SU-DHL-6 (cell line): ENCODE measurements around the gene SLC45A1.

Experiments used
- H2AFZ ChIP-seq: fragments of 200-600 bp; sonication (generic); 2 replicates; pipeline ENCODE4 v1.6.1; 2014; ENCODE audit warnings: low read depth, mild to moderate bottlenecking, moderate library complexity, mixed read lengths, antibody characterized with exemption, low read length; ENCODE audit not compliant: severe bottlenecking
- H3F3A ChIP-seq: fragments of 200-600 bp; shearing (Covaris generic); 2 replicates; pipeline ENCODE4 v1.6.0; 2016; ENCODE audit warnings: antibody characterized with exemption, mild to moderate bottlenecking; ENCODE audit not compliant: insufficient read depth
- H3K27ac ChIP-seq: fragments of 200-600 bp; sonication (generic); 2 replicates; pipeline ENCODE4 v1.5.1; 2016; ENCODE audit warnings: low read depth, mild to moderate bottlenecking, low read length, moderate library complexity, mixed read lengths
- H3K27me3 ChIP-seq: fragments of 200-600 bp; sonication (generic), shearing (Covaris generic); 2 replicates; pipeline ENCODE4 v1.6.0; 2014; ENCODE audit warnings: mild to moderate bottlenecking, low read length
- H3K36me3 ChIP-seq: fragments of 200-600 bp; sonication (generic); 2 replicates; pipeline ENCODE4 v1.6.1; 2014; ENCODE audit warnings: mild to moderate bottlenecking, low read length, mixed read lengths
- H3K4me2 ChIP-seq: fragments of 300-600, 200-600 bp; shearing (Covaris generic), sonication (generic); 2 replicates; pipeline ENCODE4 v1.6.0; 2014; ENCODE audit warnings: low read length, low read depth, mild to moderate bottlenecking; ENCODE audit not compliant: poor library complexity, severe bottlenecking
- H3K4me3 ChIP-seq: fragments of 200-600 bp; sonication (generic); 2 replicates; pipeline ENCODE4 v1.5.1; 2014; ENCODE audit warnings: antibody characterized with exemption, low read length, mild to moderate bottlenecking, mixed read lengths; ENCODE audit not compliant: insufficient read depth, poor library complexity, severe bottlenecking
- H3K79me2 ChIP-seq: fragments of 200-600 bp; sonication (generic); 2 replicates; pipeline ENCODE4 v1.6.1; 2014; ENCODE audit warnings: mild to moderate bottlenecking, low read length, moderate library complexity; ENCODE audit not compliant: insufficient read depth
- H3K9ac ChIP-seq: fragments of 200-600 bp; sonication (generic); 2 replicates; pipeline ENCODE4 v1.7.0; 2014; ENCODE audit warnings: mild to moderate bottlenecking, low read length
- H3K9me2 ChIP-seq: fragments of 200-600 bp; sonication (generic); replicated peaks from 2 replicates; pipeline ENCODE4 v1.6.1; 2014; ENCODE audit warnings: low read length; ENCODE audit not compliant: insufficient read depth
- H3K9me3 ChIP-seq: fragments of 200-600 bp; sonication (generic); 2 replicates; pipeline ENCODE4 v1.6.1; 2014; ENCODE audit warnings: low read length, mixed read lengths; ENCODE audit not compliant: insufficient read depth
- H4K20me1 ChIP-seq: fragments of 200-600 bp; sonication (generic); 2 replicates; pipeline ENCODE4 v1.6.1; 2014; ENCODE audit warnings: low read depth, mild to moderate bottlenecking, antibody characterized with exemption, low read length, moderate library complexity, mixed read lengths
- EZH2phosphoT487 ChIP-seq: fragments of 200-600 bp; sonication (generic), shearing (Covaris generic); conservative IDR thresholded peaks from 2 replicates; pipeline ENCODE4 v1.6.1; 2018; ENCODE audit warnings: mild to moderate bottlenecking, antibody characterized with exemption, low read length, moderate library complexity, mixed read lengths
- TF ChIP-seq, protein P1 (sequence below): fragments of 200-600 bp; sonication (generic); IDR thresholded peaks from one replicate; pipeline ENCODE4 v1.5.1; 2017; ENCODE audit warnings: antibody characterized with exemption, mild to moderate bottlenecking, low read length, moderate library complexity; ENCODE audit not compliant: insufficient read depth, poor library complexity, severe bottlenecking

The SLC45A1 gene

DNA sequence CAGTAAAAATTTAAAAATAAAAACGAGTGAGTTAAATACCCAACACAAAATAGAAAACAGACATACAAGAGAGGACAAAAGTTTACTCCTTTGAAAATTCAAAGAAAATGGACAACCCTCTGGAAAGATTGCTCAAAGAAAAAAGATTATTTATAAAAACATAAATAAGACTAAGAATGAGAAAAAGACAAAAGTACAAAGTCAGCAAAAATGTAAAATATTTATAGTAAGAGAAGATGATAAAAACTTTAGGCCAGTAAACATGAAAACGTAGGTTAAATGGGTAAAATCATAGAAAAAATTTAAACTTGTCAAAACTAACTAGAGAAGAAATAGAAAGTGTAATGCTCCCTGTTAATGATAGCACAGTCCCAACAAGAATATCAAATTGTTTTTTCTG is 31.9 kb upstream of the SLC45A1 start:
- no peak overlapping the region for H3K4me3 ChIP-seq
- no peaks in the 10 kb centered on the region for H3F3A ChIP-seq
- no peaks in the 10 kb centered on the region for H4K20me1 ChIP-seq
- H3K4me2 ChIP-seq: no peak overlapping the region
- no peaks in the 10 kb centered on the region for H3K9me3 ChIP-seq
- no peak overlapping the region for H3K9ac ChIP-seq
- no peak overlapping the region for H3K27ac ChIP-seq
- TF ChIP-seq, protein P1, sequence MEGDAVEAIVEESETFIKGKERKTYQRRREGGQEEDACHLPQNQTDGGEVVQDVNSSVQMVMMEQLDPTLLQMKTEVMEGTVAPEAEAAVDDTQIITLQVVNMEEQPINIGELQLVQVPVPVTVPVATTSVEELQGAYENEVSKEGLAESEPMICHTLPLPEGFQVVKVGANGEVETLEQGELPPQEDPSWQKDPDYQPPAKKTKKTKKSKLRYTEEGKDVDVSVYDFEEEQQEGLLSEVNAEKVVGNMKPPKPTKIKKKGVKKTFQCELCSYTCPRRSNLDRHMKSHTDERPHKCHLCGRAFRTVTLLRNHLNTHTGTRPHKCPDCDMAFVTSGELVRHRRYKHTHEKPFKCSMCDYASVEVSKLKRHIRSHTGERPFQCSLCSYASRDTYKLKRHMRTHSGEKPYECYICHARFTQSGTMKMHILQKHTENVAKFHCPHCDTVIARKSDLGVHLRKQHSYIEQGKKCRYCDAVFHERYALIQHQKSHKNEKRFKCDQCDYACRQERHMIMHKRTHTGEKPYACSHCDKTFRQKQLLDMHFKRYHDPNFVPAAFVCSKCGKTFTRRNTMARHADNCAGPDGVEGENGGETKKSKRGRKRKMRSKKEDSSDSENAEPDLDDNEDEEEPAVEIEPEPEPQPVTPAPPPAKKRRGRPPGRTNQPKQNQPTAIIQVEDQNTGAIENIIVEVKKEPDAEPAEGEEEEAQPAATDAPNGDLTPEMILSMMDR: no peak
- TF ChIP-seq EZH2phosphoT487: no peak
- H2AFZ ChIP-seq: no peak overlapping the region
- no peaks in the 10 kb centered on the region for H3K9me2 ChIP-seq
- no peaks in the 10 kb centered on the region for H3K36me3 ChIP-seq
- no peaks in the 10 kb centered on the region for H3K27me3 ChIP-seq
- no peaks in the 10 kb centered on the region for H3K79me2 ChIP-seq

DNA sequence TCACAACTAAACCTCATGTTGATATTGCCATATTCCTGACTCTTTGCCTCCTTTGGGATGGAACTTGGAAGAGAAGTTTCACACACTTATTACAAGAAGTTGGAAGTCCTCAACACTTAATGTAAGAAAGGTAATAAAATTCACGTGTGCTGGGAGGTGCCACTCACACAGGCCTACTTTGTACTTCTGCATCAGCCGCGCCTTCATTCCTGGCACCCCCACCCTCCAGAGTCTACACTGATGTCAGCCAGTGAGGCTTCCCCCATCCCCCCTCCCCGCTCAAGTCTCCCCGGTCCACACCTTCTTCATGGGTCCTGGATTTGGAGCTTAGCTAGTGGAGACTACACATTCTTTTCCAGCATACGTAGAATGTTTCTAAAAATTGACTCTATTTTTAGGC is 24.8 kb upstream of the SLC45A1 start:
- no peak overlapping the region for H3K9ac ChIP-seq
- TF ChIP-seq EZH2phosphoT487: no peak

DNA sequence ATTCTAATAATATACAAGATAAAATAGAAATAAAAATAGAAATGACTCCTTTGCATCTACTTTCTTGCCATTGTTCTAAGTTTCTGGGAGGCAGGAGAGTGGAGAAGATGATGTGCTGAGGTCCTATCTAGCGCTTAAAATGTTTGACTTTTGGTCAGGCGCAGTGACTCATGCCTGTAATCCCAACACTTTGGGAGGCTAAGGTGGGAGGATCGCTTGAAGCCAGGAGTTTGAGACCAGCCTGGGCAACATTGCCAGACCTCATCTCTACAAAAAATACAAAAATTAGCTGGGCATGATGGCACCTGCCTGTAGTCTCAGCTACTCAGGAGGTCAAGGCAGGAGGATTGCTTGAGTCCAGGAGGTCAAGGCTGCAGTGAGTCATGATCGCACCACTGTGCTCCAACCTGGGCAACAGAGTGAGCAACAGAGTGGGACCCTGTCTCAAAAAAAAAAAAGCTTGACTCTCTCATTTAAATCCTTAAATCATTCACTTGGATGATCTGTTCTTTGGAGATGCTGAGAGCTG is 24.2 kb upstream of the SLC45A1 start:
- Histone ChIP-seq H3K27me3 (no peaks in the 10 kb centered on the region), H3K79me2 (no peaks in the 10 kb centered on the region), H3K4me2 (no peak overlapping the region), H3K9ac (no peak overlapping the region), H3K4me3 (no peak overlapping the region), H2AFZ (no peak overlapping the region), H3F3A (no peaks in the 10 kb centered on the region), H3K27ac (no peak overlapping the region), H3K36me3 (no peaks in the 10 kb centered on the region), H3K9me3 (no peaks in the 10 kb centered on the region), H3K9me2 (no peaks in the 10 kb centered on the region), H4K20me1 (no peaks in the 10 kb centered on the region)
- TF ChIP-seq, protein P1: no peak
- TF ChIP-seq EZH2phosphoT487: no peak

More for the DNA sequence above, 24.8 kb upstream of the SLC45A1 start:
- Histone ChIP-seq H4K20me1 (no peaks in the 10 kb centered on the region), H3K36me3 (no peaks in the 10 kb centered on the region), H3F3A (no peaks in the 10 kb centered on the region), H3K9me2 (no peaks in the 10 kb centered on the region), H3K27ac (no peak overlapping the region), H3K9me3 (no peaks in the 10 kb centered on the region), H3K4me2 (no peak overlapping the region), H2AFZ (no peak overlapping the region), H3K27me3 (no peaks in the 10 kb centered on the region), H3K4me3 (no peak overlapping the region), H3K79me2 (no peaks in the 10 kb centered on the region)

- no peak for TF ChIP-seq EZH2phosphoT487
- TF ChIP-seq, protein P1: no peak
- Histone ChIP-seq H3K4me2 (no peak overlapping the region), H3K27ac (no peak overlapping the region), H3K9me3 (no peaks in the 10 kb centered on the region), H3K4me3 (no peak overlapping the region), H2AFZ (no peak overlapping the region), H3K9me2 (no peaks in the 10 kb centered on the region), H3K9ac (no peak overlapping the region), H3F3A (no peaks in the 10 kb centered on the region), H3K79me2 (no peaks in the 10 kb centered on the region), H3K27me3 (no peaks in the 10 kb centered on the region), H4K20me1 (no peaks in the 10 kb centered on the region), H3K36me3 (no peaks in the 10 kb centered on the region)
These were observed 23.7 kb upstream of the SLC45A1 start for GRCh38 chr1:8294170-8294697.
